A172 (cell line): ENCODE measurements around the gene IQCK. TPM values are rescaled to one million over a fixed set of nuclear protein-coding genes. Genes with fewer than 3 reads are reported as not detected.
"Not testable (repeated sequence)": the region's sequence is repeated elsewhere in the genome, so short reads cannot be mapped to it uniquely, and the experiment has no call there.

Experiments used
- DNase-seq: peaks from one replicate; pipeline ENCODE4 v3.0.0-alpha.2; 2015; ENCODE audit warnings: low spot score
- total RNA-seq: library from RNA; depleted of rRNA; stranded (reverse); fragments of >200 nt; shearing (Covaris generic); gene quantifications from 2 replicates; pipeline ENCODE4 v1.2.3, GENCODE V29; 2014

Gene IQCK
- total RNA-seq, 1 experiment from 2014 or later: 8.4 TPM

DNA sequence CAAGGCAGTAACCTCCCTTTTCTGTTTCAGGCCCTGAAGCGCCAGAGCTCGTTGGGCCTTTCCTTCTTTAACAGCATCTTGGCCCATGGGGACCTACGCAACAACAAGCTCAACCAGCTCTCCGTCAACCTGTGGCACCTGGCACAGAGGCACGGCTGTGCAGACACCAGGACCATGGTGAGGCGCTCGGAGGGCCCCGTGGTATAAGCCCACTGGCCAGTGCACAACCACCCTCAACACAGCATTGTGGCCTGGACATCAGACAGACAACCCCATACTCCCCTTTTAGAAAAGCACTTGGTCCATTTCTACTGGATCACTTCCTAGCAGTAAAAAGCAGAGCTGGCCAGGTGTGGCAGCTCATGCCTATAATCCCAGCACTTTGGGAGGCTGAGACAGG, 18.6 kb upstream of the IQCK start:
- no peak for DNase-seq

DNA sequence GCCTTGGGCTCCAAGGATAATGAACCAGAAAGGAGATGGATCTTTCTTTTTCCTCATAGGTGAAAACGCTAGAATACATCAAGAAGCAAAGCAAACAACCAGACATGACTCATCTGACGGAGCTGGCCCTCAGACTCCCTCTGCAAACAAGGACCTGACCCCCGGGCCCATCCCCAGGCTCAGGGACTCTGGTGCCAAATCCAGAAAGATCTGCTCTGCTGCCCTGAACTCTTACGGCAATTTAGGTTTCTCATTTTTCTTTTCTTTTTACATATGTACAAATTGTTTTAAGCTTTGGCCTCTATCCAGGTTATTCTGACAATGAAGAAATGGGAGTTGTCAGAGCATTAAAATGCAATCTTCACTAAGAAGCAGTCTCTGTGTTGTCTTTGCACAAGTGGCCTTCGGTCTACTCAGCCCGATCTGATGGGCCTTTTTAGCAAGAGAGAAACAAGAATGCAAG, 17.7 kb upstream of the IQCK start:
- peak; percentile 56 for DNase-seq

DNA sequence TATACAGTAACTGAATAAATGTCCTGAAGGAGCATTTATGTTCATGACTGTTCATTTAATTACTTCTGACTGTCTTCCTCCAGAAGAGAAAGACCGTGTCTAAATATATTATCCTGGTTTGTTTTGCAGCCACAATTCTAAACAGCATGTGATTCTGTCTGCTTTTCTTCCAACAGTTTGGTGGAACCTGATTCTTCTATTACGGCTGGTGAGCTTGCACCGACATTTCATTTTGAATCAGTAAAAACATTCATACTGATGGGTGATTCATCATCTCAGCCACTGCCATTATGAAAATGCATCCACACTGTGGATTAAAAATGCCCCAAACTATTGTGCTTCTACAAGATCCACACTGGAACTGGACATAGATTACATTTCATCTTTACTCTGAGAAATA, 17.0 kb upstream of the IQCK start:
- DNase-seq: no peak

DNA sequence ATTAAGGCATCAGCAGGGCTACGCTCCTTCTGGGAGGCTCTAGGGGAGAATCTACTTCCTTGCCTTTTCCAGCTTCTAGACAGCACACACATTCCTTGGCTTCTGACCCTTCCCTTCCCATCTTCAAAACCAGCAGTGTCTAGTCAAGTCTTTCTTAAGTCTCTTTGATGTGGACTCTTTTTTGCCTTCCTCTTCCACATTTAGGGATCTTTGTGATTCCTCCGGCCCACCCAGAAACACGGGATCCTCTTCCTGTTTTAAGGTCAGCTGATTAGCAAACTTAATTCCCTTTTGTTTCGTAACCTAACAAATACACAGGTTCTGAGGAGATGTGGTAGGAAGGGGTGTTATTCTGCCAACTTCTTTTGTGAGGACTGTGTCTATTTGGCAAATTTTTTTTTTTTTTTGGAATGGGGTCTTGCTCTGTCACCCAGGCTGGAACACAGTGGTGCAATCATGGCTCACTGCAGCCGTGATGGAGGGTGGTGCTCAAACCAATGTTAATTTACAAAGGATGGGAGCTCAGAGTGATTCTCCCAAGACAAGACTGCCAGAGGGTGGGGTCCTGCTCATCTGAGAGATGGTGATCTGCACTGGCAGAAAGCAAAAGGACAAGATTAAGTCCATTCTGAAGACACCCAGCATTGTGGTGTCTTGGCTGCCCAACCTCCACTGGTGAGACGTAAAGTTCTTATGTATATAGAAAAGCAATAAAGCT, 14.7 kb upstream of the IQCK start:
- DNase-seq: no peak

DNA sequence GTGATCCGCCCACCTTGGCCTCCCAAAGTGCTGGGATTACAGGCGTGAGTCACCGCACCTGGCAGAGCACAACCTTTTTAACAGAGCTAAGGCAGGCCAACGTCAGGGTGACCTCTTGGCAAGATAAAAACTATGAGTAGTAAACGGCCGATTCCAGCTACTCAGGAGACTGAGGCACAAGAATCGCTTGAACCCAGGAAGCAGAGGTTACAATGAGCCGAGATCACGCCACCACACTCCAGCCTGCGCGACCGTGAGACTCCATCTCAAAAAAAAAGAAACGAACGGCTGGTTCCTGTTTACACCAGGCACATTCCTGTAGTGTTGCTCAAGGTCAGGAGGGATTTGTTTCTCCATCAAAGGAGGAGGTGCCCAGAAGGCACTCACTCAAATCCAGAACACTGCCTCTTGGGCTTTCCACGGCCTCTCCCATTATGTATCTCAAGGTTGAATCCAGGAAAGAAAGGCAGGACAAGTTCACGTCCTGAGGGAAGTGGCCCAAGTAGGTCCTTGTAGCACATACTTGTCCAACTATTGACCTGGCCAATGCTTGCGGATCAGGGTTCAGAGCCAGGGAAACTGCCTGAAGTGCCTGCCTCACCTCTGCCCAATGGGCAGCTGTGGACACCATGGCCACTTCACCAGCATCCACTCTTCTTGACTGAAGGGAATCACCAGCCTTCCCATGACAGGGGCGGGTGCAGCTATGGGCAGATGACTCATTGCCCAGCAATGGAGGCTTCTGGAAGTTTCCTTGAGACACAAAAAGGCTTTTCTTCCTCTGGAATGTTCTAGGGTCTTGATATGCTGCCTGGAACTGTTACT, 13.5 kb upstream of the IQCK start:
- peak; percentile 54 for DNase-seq

DNA sequence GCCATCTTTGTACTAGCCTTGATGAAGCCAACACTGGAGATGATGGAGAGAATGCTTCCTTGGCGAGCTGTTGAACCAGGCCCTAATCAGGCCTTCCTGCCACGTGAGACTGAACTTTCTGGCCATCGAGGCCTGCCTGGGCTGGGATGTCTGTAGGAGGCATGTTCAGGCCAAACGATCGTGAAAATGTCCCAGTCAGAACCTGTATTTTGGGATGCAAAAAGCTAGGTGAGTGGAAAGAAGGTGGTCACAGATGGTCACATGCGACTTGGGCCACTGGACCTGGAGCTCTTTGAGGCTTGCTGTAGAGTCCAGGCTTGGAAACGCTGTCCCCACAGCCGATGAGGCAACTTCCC, 12.9 kb upstream of the IQCK start:
- DNase-seq: no peak

DNA sequence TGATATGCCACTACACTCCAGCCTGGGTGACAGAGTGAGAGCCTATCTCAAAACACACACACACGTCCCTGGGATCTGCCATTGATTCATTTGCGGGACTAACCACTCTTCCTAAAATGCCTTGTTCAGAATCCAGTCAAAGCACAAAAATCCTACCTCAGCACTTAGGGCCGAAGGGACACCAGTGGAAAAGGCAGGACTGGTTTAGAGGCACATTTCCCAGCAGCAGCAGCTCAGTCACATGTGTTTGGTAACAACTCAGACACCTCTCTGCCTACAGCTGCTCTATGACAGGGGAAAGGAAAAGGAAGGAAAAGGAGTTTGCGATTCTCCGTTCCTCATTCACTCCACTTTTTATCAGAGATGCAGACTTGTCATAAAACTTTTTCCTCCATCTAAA, 12.2 kb upstream of the IQCK start:
- no peak for DNase-seq

DNA sequence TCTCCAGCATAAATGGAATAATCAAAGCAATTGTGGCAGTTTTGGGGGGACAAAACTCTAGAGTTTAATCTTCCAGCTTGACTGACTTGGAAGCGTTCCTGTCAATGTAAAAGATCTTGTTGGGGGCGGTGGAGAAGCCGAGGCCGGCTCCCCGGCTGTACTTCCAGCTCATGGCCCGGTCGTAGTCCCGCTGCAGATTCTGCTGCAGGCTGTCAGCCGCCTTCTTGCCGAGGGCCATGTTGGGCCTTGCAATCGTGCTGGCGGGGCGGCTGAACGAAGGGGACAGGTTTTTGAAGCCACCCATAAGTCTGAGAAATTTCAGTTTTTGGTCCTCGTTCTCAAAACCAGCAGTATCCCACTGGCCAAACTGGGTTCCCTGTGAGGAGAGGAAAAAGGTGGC, 11.2 kb upstream of the IQCK start:
- DNase-seq: no peak

DNA sequence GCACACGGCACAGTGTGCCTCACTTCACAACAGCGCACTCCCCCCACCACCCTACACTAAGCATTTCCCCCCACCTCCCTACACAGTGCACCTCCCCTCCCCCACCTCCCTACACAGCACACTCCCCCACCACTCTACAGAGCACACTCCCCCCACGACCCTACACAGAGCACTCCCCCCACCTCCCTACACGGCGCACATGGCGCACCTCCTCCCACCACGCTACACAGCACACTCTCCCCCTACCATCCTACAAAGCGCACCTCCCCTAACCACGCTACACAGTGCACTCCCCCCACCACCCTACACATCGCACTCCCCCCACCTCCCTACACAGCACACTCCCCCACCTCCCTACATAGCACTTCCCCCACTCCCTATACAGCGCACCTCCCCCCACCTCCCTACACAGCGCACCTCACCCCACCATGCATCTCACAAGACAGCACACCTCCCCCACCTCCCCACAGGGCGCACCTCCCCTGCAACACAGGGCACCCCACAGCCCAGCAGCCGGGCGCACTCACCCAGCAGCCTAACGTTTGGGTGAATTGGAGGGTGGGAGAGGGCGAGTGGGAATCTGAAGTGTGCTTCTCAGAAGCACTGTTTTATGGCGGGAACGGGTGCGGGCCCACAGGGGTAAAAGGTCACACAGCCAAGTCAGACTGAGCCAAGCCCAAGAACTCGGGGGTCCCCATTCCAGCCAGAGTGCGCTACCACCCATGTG, 10.3 kb upstream of the IQCK start:
- no peak for DNase-seq

DNA sequence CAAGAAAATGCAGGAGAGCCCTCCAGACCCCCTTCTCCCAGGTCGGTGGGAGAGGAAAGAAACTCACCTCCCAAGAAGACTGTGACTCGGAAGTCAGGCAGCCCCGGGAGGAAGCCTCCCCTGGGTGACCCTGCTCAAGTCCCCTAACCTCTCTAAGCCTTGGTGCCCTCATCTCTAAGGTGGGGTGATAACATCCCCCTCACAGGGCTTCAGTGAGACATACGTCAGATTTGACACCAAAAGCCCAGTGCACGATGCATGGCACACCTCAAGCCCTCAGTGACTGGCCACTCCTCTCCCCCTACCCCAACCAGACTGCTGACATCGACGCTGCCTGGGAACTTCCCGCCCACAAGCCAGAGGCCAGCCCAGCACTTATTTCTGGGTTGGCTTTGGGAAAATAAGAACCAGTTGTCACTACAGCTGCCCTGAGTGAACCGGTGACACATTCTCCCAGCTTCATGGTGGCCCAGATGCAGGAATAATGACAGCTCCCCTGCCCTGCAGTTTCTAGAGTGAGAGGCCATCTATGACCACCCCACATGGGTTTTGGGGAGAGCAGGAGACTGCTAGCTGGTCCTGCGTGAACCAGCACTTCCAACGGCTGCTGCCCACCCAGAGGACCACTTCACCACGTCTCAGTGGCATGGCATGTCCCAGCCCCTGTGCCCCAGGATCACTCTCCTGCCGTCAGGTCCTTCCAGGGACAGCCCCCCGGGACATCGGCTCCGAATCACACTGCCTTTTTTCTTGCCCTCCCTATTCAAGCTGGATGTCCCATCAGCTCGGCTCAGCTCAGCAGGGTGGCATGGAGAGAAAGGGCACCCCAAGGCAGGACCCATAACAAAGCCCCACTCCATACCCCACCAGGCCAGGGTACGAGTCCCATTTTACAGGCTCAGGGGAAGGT, 9.5 kb upstream of the IQCK start:
- DNase-seq: no peak

DNA sequence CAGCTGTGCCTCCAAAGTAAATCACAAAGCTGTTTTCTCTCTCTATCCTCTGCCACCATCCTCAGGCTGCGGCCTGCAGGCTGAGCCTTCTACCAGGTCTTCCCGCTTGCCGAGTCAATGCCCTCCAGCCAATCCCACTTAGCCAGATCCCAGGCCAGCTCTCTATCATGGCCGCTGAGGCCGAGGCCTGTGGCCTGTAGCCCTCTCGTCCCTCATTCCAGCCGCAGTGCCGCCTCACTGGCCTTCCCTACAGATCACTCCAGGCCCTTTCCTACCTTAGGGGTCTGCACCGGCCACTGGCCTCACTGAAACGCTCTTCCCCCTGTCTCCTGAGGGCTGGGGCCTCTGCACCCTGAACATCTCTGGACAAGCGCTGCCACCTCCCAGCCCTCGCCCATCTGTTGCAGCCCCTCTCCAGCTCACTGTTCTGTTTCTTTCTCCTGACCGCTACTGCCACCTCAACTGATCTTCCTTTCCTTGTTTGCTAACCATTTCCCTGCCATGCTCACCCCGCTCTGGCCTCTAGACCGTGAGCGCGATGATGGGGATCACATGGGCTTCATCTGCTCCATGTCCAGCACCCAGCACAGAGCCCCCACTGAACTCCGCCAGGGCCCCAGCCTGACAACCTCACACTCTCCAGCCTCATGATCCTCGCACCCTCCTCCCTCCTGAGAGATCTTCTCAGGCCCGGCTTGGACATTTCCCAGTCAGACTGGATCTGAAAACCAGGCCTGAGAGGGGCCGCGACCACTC, 8.5 kb upstream of the IQCK start:
- no peak for DNase-seq

DNA sequence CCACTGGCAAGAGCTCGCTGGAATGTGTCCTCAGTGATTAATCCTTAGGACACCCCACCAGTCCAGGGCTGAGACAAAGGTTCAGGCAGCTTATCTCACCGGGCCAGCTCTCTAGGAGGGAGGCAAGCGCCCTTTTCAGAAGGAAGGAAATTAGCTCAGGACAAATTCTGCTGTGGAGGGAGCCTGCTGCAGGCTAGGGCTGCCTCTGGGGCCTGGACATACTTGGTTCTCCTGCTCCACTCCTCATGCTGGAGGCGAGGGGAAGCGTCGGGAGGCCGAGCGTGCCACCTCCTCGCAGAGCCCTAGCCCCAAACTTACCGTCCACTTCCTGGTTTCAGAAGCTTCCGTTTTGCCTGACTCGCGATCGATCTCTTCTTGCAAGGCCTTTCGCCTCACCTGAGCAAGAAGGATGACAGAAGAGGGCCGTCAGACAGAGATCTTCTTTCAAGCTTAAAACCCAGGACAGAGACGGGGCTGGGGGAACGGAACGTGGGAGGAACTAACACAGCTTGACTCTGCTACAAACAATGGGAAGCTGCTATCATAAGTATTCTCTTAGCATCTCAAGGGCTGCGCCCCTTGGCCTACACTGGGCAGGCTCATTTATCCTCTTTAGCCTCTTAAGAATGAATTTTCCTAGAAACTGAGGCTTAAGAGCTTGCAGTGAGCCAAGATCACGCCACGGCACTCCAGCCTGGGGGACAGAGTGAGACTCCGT, 7.7 kb upstream of the IQCK start:
- no peak for DNase-seq

DNA sequence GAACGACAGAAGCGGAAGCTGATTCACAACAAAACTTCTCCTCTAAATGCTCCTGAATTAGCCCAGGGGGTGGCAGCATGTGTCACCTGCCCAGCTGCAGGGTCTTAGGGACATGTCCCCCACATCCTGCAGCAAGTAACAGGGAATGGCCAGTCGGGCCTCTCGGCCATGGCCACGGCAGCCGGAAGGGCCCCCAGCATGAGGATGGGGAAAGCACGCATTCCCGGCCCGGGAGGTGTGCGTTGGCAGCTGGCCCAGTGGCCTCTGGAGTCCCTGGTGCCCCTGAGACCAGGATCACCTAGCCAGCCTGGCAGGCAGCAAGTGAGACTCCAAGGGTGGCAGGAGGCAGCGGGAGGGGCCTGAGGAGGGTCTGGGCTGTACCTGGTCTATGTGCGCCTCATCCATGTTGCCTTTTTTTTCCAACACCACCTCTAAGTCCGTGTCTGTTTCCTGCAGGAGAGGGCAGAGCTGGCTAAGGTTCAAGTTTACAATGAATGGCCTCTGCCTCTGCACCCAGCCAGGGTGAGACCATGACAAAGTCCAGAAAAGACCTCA, 7.0 kb upstream of the IQCK start:
- DNase-seq: no peak

DNA sequence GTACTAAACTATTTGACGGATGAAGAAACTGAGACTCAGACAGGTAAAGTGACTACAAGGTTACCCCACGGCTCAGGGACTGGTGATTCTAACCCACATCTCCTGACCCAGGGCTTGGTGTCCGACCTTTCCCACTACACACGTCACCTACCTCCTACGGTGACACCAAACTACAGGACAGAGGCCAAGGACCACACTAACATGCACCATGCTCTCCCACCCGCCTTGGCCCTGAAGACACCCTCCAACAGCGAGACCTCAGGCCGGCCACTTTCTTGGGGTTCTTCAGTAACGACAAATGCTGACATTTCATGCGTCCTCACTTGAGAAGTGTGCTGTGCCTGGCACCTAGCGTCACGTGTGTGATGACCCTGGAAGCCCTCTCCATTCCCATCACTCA, 6.4 kb upstream of the IQCK start:
- no peak for DNase-seq

DNA sequence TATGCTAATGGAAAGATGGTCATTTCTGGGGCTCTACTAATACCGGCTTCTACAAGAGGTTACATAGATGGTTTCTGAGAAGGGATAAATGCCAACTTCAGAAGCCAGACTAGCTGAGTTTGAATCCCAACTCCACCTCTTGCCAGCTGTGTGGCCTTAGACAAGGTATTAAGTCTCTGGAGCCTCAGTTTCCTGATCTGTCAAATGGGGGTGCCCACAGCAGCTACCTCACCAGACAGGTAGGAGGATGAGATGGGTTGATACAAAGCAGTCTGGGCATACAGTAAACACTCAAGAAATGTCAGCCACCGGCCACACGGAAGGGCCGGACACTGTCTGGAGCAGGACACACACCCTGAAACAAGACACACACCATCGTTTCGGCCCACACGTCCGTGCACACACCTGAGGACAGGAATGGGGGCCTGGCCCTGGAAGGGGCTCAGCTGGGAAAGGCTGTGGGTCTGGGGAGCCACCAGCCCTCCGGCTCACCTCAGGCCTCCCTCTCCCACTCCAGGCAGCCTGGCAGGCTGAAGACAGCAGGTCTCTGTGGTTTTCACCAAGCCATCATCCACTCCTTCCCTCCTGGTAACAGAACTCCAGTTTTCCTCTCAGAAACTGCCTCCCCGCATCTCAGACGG, 5.5 kb upstream of the IQCK start:
- no peak for DNase-seq

DNA sequence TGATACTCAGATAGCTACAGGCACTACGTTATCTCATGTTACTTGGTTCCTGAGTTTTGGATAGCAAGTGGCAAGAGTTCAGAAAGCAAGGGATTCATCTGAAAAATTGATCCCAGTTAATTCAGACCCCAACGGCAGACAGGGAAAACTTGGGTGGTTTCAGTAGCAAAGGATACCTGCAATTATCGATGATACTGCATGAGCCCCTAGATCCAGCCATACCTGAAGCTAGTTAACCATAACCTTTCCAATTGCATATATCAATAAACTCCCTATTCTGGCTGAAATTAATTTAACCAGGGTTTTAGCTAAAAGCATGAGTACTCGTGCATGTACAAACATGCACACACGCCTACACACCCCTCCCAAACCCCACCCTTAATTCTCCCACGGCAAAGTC, 4.4 kb upstream of the IQCK start:
- DNase-seq: no peak

DNA sequence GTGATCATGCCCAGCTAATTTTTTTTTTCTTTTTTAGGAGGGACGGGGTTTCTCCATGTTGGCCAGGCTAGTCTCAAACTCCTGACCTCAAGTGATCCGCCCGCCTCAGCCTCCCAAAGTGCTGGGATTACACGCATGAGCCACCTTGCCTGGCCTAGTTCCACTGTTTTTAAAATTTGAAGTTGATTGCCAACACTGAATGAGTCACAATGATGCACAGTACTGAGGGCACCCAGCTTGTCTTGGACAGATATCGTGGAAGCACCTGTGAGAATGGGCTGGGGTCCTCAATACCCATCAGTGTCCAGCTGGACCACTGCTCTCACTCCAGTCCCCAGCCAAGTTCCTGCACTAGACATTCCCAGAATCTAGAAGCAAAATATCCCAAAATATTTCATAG, 2.5 kb upstream of the IQCK start:
- no peak for DNase-seq

DNA sequence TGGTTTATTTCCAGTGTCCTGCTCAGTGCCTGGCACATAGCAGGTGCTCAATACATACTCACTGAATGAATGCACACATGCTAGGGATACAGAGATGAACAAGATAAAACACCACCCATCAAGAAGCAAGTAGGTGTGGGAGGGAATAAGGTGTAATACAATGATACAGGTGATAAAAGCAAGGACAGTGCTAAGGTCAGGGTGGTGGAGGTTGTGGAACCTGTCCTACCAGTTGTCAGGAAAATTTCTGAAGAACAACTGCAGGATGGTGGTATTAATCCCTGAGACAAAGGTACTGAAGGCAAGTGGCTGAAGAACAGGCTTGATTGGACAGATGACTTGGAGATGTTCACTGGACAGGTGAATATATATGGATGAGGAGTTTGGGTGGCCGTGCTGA, 1.9 kb upstream of the IQCK start:
- DNase-seq: no peak

DNA sequence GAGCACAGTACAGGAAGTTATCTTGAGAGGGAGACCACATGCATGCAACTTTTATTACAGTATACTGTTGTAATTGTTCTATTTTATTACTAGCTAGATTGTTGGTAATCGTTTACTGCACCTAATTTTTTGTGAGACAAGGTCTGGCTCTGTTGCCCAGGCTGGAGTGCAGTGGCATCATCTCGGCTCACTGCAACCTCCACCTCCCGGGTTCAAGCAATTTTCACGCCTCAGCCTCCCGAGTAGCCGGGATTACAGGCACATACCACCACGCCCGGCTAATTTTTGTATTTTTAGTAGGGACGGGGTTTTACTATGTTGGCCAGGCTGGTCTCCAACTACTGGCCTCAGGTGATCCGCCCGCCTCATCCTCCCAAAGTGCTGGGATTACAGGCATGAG, 1.3 kb upstream of the IQCK start:
- DNase-seq: not testable (repeated sequence)
